Astrocyte of the cerebellum (primary cell): ENCODE results near the gene TBX10.

Experiments
- DNase-seq: peaks from one replicate; pipeline ENCODE4 v3.0.0-alpha.2; 2011; ENCODE audit warnings: low read depth
- H3K4me3 ChIP-seq: 2 replicates; pipeline ENCODE4 v1.5.1; 2011; ENCODE audit warnings: mild to moderate bottlenecking, low read depth, low read length, moderate library complexity
- CTCF ChIP-seq: IDR thresholded peaks from 2 replicates; pipeline ENCODE4 v1.5.1; 2012; ENCODE audit warnings: low read length, low read depth, moderate library complexity, mild to moderate bottlenecking; ENCODE audit errors: missing control alignments
- in situ Hi-C: cut with HindIII; loops from 2 replicates; pipeline ENCODE4 v1.10.0; 2017; ENCODE audit warnings: low sequenced_read_pairs

The TBX10 gene

GRCh38 chr11:67613960-67614715 lies 25.4 kb downstream of the TBX10 start:
- no peak overlapping the region for H3K4me3 ChIP-seq
- in situ Hi-C loops = no loop called here
- TF ChIP-seq CTCF = peak; percentile 74
- no peak for DNase-seq

- no peak overlapping the region for H3K4me3 ChIP-seq
- TF ChIP-seq CTCF = no peak
- DNase-seq = no peak
- in situ Hi-C loops = no loop called here
Observed at GRCh38 chr11:67613313-67613959, 26.1 kb downstream of the TBX10 start.

- in situ Hi-C loops = no loop called here
- no peak overlapping the region for H3K4me3 ChIP-seq
- no peak for TF ChIP-seq CTCF
- DNase-seq = no peak
Observed at GRCh38 chr11:67612751-67613150, 26.8 kb downstream of the TBX10 start.

- in situ Hi-C loops = no loop called here
- no peak for TF ChIP-seq CTCF
- H3K4me3 ChIP-seq = no peak overlapping the region
- DNase-seq = no peak
Observed at GRCh38 chr11:67611704-67612587, 27.6 kb downstream of the TBX10 start.

GRCh38 chr11:67611165-67611564 lies 28.4 kb downstream of the TBX10 start:
- in situ Hi-C loops = no loop called here
- no peak for TF ChIP-seq CTCF
- DNase-seq = no peak

GRCh38 chr11:67610302-67610868 lies 29.2 kb downstream of the TBX10 start:
- in situ Hi-C loops = no loop called here
- no peak for DNase-seq
- no peak overlapping the region for H3K4me3 ChIP-seq
- no peak for TF ChIP-seq CTCF

More at GRCh38 chr11:67611165-67611564, 28.4 kb downstream of the TBX10 start:
- no peak overlapping the region for H3K4me3 ChIP-seq
